Liver (tissue), 9 donors: Measurements from ENCODE around the gene C7orf57. TPM values are rescaled to one million over a fixed set of nuclear protein-coding genes. Genes with fewer than 3 reads are reported as not detected.

Experiments used
- DNase-seq: peaks from one replicate; pipeline ENCODE4 v3.0.0-alpha.2; 2017; ENCODE audit warnings: low spot score
- H3K27ac ChIP-seq, 2 donors: one replicate each; pipeline ENCODE4 v1.7.0; 2013; ENCODE audit warnings: inconsistent platforms in 2 of 2, low read length in 2 of 2, control low read depth in 1 of 2, low read depth in 1 of 2, mild to moderate bottlenecking in 1 of 2
- H3K27me3 ChIP-seq, 4 donors: one replicate each; pipeline versions ENCODE4 v1.6.1 to v1.7.0; 2013; ENCODE audit warnings: low read length in 3 of 4, inconsistent platforms in 1 of 4, mild to moderate bottlenecking in 1 of 4, moderate library complexity in 1 of 4; ENCODE audit not compliant: control insufficient read depth in 4 of 4, insufficient read depth in 4 of 4
- H3K36me3 ChIP-seq, 4 donors: one replicate each; pipeline versions ENCODE4 v1.6.1 to v1.7.0; 2013; ENCODE audit warnings: low read length in 3 of 4, mild to moderate bottlenecking in 3 of 4, low read depth in 1 of 4, moderate library complexity in 1 of 4; ENCODE audit not compliant: control insufficient read depth in 4 of 4, insufficient read depth in 3 of 4
- H3K4me1 ChIP-seq, 4 donors: one replicate each; pipeline versions ENCODE4 v1.6.1 to v1.7.0; 2013; ENCODE audit warnings: low read length in 3 of 4, mild to moderate bottlenecking in 3 of 4, moderate library complexity in 1 of 4; ENCODE audit not compliant: control insufficient read depth in 4 of 4, insufficient read depth in 4 of 4
- H3K4me3 ChIP-seq, 3 donors: one replicate each; pipeline versions ENCODE4 v1.6.1 to v1.7.0; 2013; ENCODE audit warnings: low read length in 3 of 3, control low read depth in 1 of 3, low read depth in 1 of 3, mild to moderate bottlenecking in 1 of 3
- H3K9ac ChIP-seq, 2 donors: one replicate each; pipeline ENCODE4 v1.7.0; 2013; ENCODE audit warnings: low read length in 2 of 2, mild to moderate bottlenecking in 2 of 2, moderate library complexity in 2 of 2, control low read depth in 1 of 2, low read depth in 1 of 2
- H3K9me3 ChIP-seq, 4 donors: one replicate each; pipeline versions ENCODE4 v1.6.1 to v1.7.0; 2013; ENCODE audit warnings: low read length in 3 of 4; ENCODE audit not compliant: control insufficient read depth in 4 of 4
- ATF3 ChIP-seq: IDR thresholded peaks from 2 replicates; pipeline ENCODE4 v1.6.1; 2016; ENCODE audit warnings: antibody characterized with exemption
- CTCF ChIP-seq: fragments of 150-350 bp; IDR thresholded peaks from 2 replicates; pipeline ENCODE4 v1.5.1; 2017; ENCODE audit warnings: improper control_type of control experiment, low read depth, low read length; ENCODE audit not compliant: missing input control
- EGR1 ChIP-seq, 2 donors: IDR thresholded peaks; 2 replicates each; pipeline ENCODE4 v1.6.1; 2016 to 2018; ENCODE audit warnings: antibody characterized with exemption in 2 of 2, low read depth in 2 of 2
- FOXA1 ChIP-seq: IDR thresholded peaks from 2 replicates; pipeline ENCODE4 v1.6.1; 2016; ENCODE audit warnings: antibody characterized with exemption
- FOXA2 ChIP-seq: IDR thresholded peaks from 2 replicates; pipeline ENCODE4 v1.6.1; 2016; ENCODE audit warnings: antibody characterized with exemption
- GABPA ChIP-seq, 2 donors: IDR thresholded peaks in 1 of 2; conservative IDR thresholded peaks in 1 of 2; 2 replicates each; pipeline ENCODE4 v1.6.1; 2016; ENCODE audit warnings: antibody characterized with exemption in 2 of 2, mild to moderate bottlenecking in 1 of 2, moderate library complexity in 1 of 2
- HNF4A ChIP-seq, 2 donors: conservative IDR thresholded peaks; 2 replicates each; pipeline ENCODE4 v1.6.1; 2016; ENCODE audit warnings: antibody characterized with exemption in 2 of 2, mild to moderate bottlenecking in 2 of 2
- HNF4G ChIP-seq: IDR thresholded peaks from 2 replicates; pipeline ENCODE4 v1.6.1; 2016; ENCODE audit warnings: antibody characterized with exemption
- JUND ChIP-seq, 2 donors: IDR thresholded peaks; 2 replicates each; pipeline ENCODE4 v1.6.1; 2016; ENCODE audit warnings: antibody characterized with exemption in 2 of 2
- MAX ChIP-seq: IDR thresholded peaks from 2 replicates; pipeline ENCODE4 v1.6.1; 2016; ENCODE audit warnings: antibody characterized with exemption
- NR2F2 ChIP-seq: IDR thresholded peaks from 2 replicates; pipeline ENCODE4 v1.6.1; 2016; ENCODE audit warnings: antibody characterized with exemption
- RAD21 ChIP-seq, 2 donors: IDR thresholded peaks; 2 replicates each; pipeline ENCODE4 v1.6.1; 2016; ENCODE audit warnings: antibody characterized with exemption in 2 of 2, mild to moderate bottlenecking in 2 of 2
- REST ChIP-seq: IDR thresholded peaks from 2 replicates; pipeline ENCODE4 v1.6.1; 2016; ENCODE audit warnings: antibody characterized with exemption, mild to moderate bottlenecking
- RXRA ChIP-seq, 2 donors: IDR thresholded peaks; 2 replicates each; pipeline ENCODE4 v1.6.1; 2017 to 2018; ENCODE audit warnings: antibody characterized with exemption in 2 of 2, mild to moderate bottlenecking in 1 of 2
- SP1 ChIP-seq: IDR thresholded peaks from 2 replicates; pipeline ENCODE4 v1.6.1; 2018; ENCODE audit warnings: antibody characterized with exemption, mild to moderate bottlenecking
- TAF1 ChIP-seq: conservative IDR thresholded peaks from 2 replicates; pipeline ENCODE4 v1.6.1; 2016; ENCODE audit warnings: antibody characterized with exemption, mild to moderate bottlenecking
- YY1 ChIP-seq: IDR thresholded peaks from 2 replicates; pipeline ENCODE4 v1.6.1; 2016; ENCODE audit warnings: antibody characterized with exemption, mild to moderate bottlenecking
- ZBTB33 ChIP-seq: IDR thresholded peaks from 2 replicates; pipeline ENCODE4 v1.6.1; 2016; ENCODE audit warnings: antibody characterized with exemption
- WGBS: extraction: QIAGEN DNeasy Blood & Tissue Kit; methylation state at CpG from one replicate; pipeline ENCODE4 v1.1.7; 2013; 5-methylcytosine and 5-hydroxymethylcytosine counted together
- polyA plus RNA-seq, 2 donors: library from polyadenylated mRNA; stranded (reverse) in 1 of 2; unstranded in 1 of 2; fragments of 200-250 nt in 1 of 2; fragments of >200 nt in 1 of 2; fragmentation: Nextera tagmentation in 1 of 2; extraction: Ambion mirVana in 1 of 2; gene quantifications; one replicate each; pipeline versions ENCODE4 v1.2.1 to v1.2.3, GENCODE V29; 2013 to 2015
- total RNA-seq, 2 donors: library from RNA; depleted of rRNA; stranded (reverse); fragments of >200 nt; gene quantifications; one replicate each; pipeline ENCODE4 v1.2.3, GENCODE V29; 2014
- donor health status: healthy.
- donor health status: healthy.
- donor health status: healthy.
- donor health status: healthy.
- donor health status: healthy.

Gene C7orf57
- total and polyA plus RNA-seq, 4 donors = not detected

- DNase-seq = no peak
- H3K27me3 ChIP-seq = peaks cover 0 to 3% (median under 1%) of the 10 kb centered on the region in 4 donors
- H3K9me3 ChIP-seq = no peaks in the 10 kb centered on the region
- H3K27ac ChIP-seq = no peak overlapping the region
- H3K4me3 ChIP-seq = no peak overlapping the region
- TF ChIP-seq RXRA (IDR thresholded peaks at IDR 0.05) = no peak
- no peak for TF ChIP-seq EGR1 (IDR thresholded peaks at IDR 0.05; ENCODE audit: low read depth in 2 of 2)
- no peak for TF ChIP-seq HNF4A (conservative IDR thresholded peaks at IDR 0.05)
- TF ChIP-seq ZBTB33 = no peak
- TF ChIP-seq TAF1 = no peak
- no peak for TF ChIP-seq SP1
- TF ChIP-seq FOXA1 = no peak
- no peak for TF ChIP-seq RAD21 (IDR thresholded peaks at IDR 0.05)
- TF ChIP-seq JUND (IDR thresholded peaks at IDR 0.05) = no peak
- no peak for TF ChIP-seq YY1
- TF ChIP-seq GABPA (IDR thresholded peaks at IDR 0.05 in 1 of 2, conservative IDR thresholded peaks at IDR 0.05 in 1 of 2) = no peak
- TF ChIP-seq CTCF = no peak
- TF ChIP-seq FOXA2 = no peak
- TF ChIP-seq NR2F2 = no peak
- no peak for TF ChIP-seq HNF4G
- TF ChIP-seq ATF3 = no peak
- TF ChIP-seq REST = no peak
- TF ChIP-seq MAX = no peak
- no peaks in the 10 kb centered on the region for H3K36me3 ChIP-seq
- H3K4me1 ChIP-seq = no peaks in the 10 kb centered on the region
- WGBS = 82% methylated on average over 3 of the region's 3 CpGs
- no peak overlapping the region for H3K9ac ChIP-seq
Measured at GRCh38 chr7:48042216-48042615, 6.9 kb downstream of the C7orf57 start.
